Gastrocnemius medialis (tissue), 4 donors: ENCODE results near the gene CCDC141. TPM values are rescaled to one million over a fixed set of nuclear protein-coding genes. Genes with fewer than 3 reads are reported as not detected.

Source experiments
- ATAC-seq, 2 donors: fragments of 150-250 bp; one replicate each; pipeline ENCODE4 v1.9.1; 2016
- DNase-seq, 2 donors: peaks; one replicate each; pipeline ENCODE4 v3.0.0-alpha.2; 2019
- H3K27ac ChIP-seq, 4 donors: fragments of 200-600 bp; sonication (generic); 1 replicate in 1 of 4; 2 replicates in 3 of 4; pipeline ENCODE4 v1.5.1; 2016 to 2018; ENCODE audit warnings: mild to moderate bottlenecking in 2 of 4, moderate library complexity in 1 of 4
- H3K27me3 ChIP-seq, 3 donors: fragments of 200-600 bp; sonication (generic) in 2 of 3; 1 replicate in 1 of 3; 2 replicates in 2 of 3; pipeline versions ENCODE4 v1.5.1 to v1.6.0; 2016 to 2019; ENCODE audit warnings: mild to moderate bottlenecking in 1 of 3, moderate library complexity in 1 of 3
- H3K36me3 ChIP-seq, 2 donors: fragments of 200-600 bp; sonication (generic) in 1 of 2; one replicate each; pipeline ENCODE4 v1.5.1; 2017 to 2018
- H3K4me1 ChIP-seq, 2 donors: fragments of 200-600 bp; sonication (generic) in 1 of 2; one replicate each; pipeline ENCODE4 v1.5.1; 2016 to 2017; ENCODE audit warnings: mild to moderate bottlenecking in 2 of 2
- H3K4me3 ChIP-seq, 4 donors: fragments of 200-600 bp; sonication (generic) in 3 of 4; 1 replicate in 1 of 4; 2 replicates in 3 of 4; pipeline ENCODE4 v1.5.1; 2016 to 2019; ENCODE audit warnings: mild to moderate bottlenecking in 2 of 4
- H3K9me3 ChIP-seq, 3 donors: fragments of 200-600 bp; sonication (generic) in 2 of 3; 1 replicate in 1 of 3; 2 replicates in 2 of 3; pipeline ENCODE4 v1.5.1; 2016 to 2019
- POLR2A ChIP-seq, 2 donors: fragments of 450-650 bp; IDR thresholded peaks; one replicate each; pipeline ENCODE4 v1.6.1; 2017; ENCODE audit warnings: antibody characterized with exemption in 2 of 2, mild to moderate bottlenecking in 2 of 2, moderate library complexity in 2 of 2
- in situ Hi-C, 4 donors: fragments of 200-750 bp; cut with MboI; loops; one replicate each; pipeline versions ENCODE4 v1.15.0 to v1.8.0; 2017; ENCODE audit warnings: low sequenced_read_pairs in 4 of 4
- intact Hi-C: fragments of 100-400 bp; cut with DNase I; formaldehyde crosslinking; loops from one replicate; pipeline ENCODE4 v1.15.1; 2023; ENCODE audit warnings: low total_unique reads
- total RNA-seq, 4 donors: library from RNA; depleted of rRNA; stranded (reverse); fragments of >200 nt; gene quantifications; one replicate each; pipeline versions ENCODE4 v1.1.0 to v1.2.3, GENCODE V29; 2016
- TF ChIP-seq, protein P1 (sequence below), 5 experiments: fragments of 450-650 bp in 3 of 5; fragments of 200-600 bp in 2 of 5; sonication (generic) in 2 of 5; IDR thresholded peaks in 4 of 5; conservative IDR thresholded peaks in 1 of 5; 1 replicate in 4 of 5; 2 replicates in 1 of 5; pipeline ENCODE4 v1.5.1; 2016 to 2019; ENCODE audit warnings: antibody characterized with exemption in 5 of 5, mild to moderate bottlenecking in 3 of 5, moderate library complexity in 3 of 5

The CCDC141 gene
- total RNA-seq, 4 donors from 2014 or later: 0.85 to 4.3 (median 2.2) TPM

DNA sequence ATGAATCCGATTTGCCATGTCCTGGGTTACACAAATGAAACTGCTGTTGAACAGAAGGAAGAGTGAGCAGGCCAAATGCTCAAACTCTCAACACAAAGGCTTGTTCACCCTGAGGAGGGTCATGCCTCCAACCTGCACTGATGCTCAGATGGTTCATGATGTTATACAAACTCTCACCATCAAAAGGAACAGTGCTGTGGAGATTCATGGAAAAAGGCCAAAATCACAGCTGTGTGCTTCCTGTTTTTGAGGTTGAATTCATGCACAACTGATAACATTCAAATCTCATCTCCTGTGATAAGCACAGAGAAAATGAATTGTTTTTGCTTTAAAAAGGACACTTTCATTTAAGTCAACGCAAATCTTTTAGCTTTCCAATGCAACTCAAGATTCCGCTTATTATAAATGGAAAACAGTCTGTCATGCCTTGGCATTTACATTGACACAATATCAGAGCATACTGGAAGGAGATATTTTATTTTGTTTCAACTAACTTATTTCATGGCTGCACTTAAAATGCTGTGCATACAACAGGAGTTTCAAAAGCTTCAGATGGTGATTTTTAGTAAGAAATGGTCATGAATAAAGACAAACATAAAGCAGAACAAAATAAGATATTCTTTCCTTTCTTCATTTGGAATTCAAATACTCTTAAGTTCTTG lies 220.5 kb downstream of the CCDC141 start:
- ATAC-seq (no peak), DNase-seq (no peak)
- no peak for TF ChIP-seq POLR2A (IDR thresholded peaks at IDR 0.05)
- TF ChIP-seq, protein P1, sequence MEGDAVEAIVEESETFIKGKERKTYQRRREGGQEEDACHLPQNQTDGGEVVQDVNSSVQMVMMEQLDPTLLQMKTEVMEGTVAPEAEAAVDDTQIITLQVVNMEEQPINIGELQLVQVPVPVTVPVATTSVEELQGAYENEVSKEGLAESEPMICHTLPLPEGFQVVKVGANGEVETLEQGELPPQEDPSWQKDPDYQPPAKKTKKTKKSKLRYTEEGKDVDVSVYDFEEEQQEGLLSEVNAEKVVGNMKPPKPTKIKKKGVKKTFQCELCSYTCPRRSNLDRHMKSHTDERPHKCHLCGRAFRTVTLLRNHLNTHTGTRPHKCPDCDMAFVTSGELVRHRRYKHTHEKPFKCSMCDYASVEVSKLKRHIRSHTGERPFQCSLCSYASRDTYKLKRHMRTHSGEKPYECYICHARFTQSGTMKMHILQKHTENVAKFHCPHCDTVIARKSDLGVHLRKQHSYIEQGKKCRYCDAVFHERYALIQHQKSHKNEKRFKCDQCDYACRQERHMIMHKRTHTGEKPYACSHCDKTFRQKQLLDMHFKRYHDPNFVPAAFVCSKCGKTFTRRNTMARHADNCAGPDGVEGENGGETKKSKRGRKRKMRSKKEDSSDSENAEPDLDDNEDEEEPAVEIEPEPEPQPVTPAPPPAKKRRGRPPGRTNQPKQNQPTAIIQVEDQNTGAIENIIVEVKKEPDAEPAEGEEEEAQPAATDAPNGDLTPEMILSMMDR (IDR thresholded peaks at IDR 0.05 in 4 of 5, conservative IDR thresholded peaks at IDR 0.05 in 1 of 5): no peak
- no peaks in the 10 kb centered on the region for H3K9me3 ChIP-seq
- intact Hi-C loops: no loop called here
- peak overlapping the region in 2 of 4 donors; percentile 70 for H3K27ac ChIP-seq
- H3K4me3 ChIP-seq: no peak overlapping the region
- no peaks in the 10 kb centered on the region for H3K27me3 ChIP-seq
- no peaks in the 10 kb centered on the region for H3K36me3 ChIP-seq
- in situ Hi-C loops: no loop called here
- peaks cover 24 to 43% of the 10 kb centered on the region in 2 donors for H3K4me1 ChIP-seq

GRCh38 chr2:178828486-178828881 lies 221.5 kb downstream of the CCDC141 start:
- in situ Hi-C loops: no loop called here
- ATAC-seq (no peak), DNase-seq (no peak)
- H3K36me3 ChIP-seq: no peaks in the 10 kb centered on the region
- intact Hi-C loops: no loop called here
- H3K27ac ChIP-seq: peak overlapping the region in 3 of 4 donors; percentile 21 to 70 (median 70)
- H3K9me3 ChIP-seq: no peaks in the 10 kb centered on the region
- H3K4me3 ChIP-seq: peak overlapping the region in 2 of 4 donors; percentile 0 to 40
- H3K4me1 ChIP-seq: peaks cover 24 to 40% of the 10 kb centered on the region in 2 donors
- TF ChIP-seq, protein P1 (IDR thresholded peaks at IDR 0.05 in 4 of 5, conservative IDR thresholded peaks at IDR 0.05 in 1 of 5): no peak
- TF ChIP-seq POLR2A (IDR thresholded peaks at IDR 0.05): no peak
- no peaks in the 10 kb centered on the region for H3K27me3 ChIP-seq

DNA sequence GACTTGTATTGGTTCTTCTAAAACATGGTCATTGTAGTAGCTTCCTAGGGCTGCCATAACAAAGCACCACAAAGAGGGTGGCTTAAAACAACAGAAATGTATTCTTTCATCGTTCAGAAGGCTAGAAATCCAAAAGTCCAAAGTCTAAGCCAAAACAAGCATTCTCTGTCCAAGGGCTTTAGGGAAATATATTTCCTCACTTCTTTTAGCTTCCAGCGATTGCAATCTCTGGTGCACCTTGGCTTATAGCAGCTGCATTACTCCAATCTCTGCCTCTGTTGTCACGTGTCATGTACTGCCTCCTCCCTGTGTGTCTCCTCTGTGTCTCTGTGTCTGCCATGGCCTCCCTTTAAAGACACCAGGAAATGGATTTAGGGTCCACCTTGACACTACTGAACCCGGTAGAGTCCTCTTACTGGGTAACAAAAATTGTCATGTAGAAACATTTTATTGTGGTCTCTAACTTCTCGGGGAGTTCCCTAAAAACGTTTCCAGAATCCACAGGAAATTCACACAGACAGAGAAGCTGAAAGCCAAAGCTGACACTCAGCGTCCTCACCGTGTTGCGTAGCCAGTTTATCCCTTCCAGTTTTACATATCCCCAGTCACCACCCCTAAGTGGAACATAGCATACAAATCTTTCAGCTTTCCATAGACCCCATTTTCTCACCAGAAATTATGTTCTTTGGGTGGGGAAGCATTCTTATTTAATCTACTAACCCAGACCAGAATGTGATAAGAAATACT lies 222.0 kb downstream of the CCDC141 start:
- Histone ChIP-seq H3K4me3 (peak overlapping the region in 2 of 4 donors; percentile 0 to 40), H3K4me1 (peaks cover 23 to 39% of the 10 kb centered on the region in 2 donors), H3K27me3 (no peaks in the 10 kb centered on the region), H3K36me3 (no peaks in the 10 kb centered on the region), H3K9me3 (no peaks in the 10 kb centered on the region), H3K27ac (peak overlapping the region in 3 of 4 donors; percentile 21 to 70 (median 70))
- in situ Hi-C loops: no loop called here
- ATAC-seq (peak; percentile 72 to 77), DNase-seq (no peak)
- intact Hi-C loops: no loop called here
- no peak for TF ChIP-seq POLR2A (IDR thresholded peaks at IDR 0.05)
- TF ChIP-seq, protein P1 (IDR thresholded peaks at IDR 0.05 in 4 of 5, conservative IDR thresholded peaks at IDR 0.05 in 1 of 5): no peak

DNA sequence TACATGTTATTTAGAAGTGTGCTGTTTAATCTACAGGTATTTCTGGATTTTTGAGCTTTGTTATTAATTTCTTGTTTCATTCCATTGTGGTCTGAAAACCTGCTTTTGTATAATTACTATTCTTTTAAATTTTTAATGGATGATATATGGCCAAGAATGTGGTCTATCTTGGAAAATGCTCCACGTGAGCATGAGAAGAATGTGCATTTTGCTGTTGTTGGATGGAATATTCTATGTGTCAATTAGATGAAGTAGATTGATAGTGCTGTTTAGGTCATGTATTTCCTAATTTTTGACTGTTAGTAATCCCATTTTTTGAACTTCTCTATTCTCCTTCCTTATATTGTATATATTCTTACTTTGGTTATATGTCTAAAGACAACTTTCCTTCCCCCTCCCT lies 222.8 kb downstream of the CCDC141 start:
- Histone ChIP-seq H3K27ac (peak overlapping the region in 2 of 4 donors; percentile 70), H3K4me1 (peaks cover 23 to 44% of the 10 kb centered on the region in 2 donors), H3K27me3 (no peaks in the 10 kb centered on the region), H3K4me3 (no peak overlapping the region), H3K9me3 (no peaks in the 10 kb centered on the region), H3K36me3 (no peaks in the 10 kb centered on the region)
- in situ Hi-C loops: no loop called here
- ATAC-seq: no peak
- TF ChIP-seq, protein P1 (IDR thresholded peaks at IDR 0.05 in 4 of 5, conservative IDR thresholded peaks at IDR 0.05 in 1 of 5): no peak
- no peak for TF ChIP-seq POLR2A (IDR thresholded peaks at IDR 0.05)
- no peak for DNase-seq
- intact Hi-C loops: no loop called here
